Liver (tissue), 3 donors: Measurements from ENCODE around the gene FAP.

Experiments used
- CTCF ChIP-seq: fragments of 150-350 bp; IDR thresholded peaks from 2 replicates; pipeline ENCODE4 v1.5.1; 2017; ENCODE audit warnings: improper control_type of control experiment, low read depth, low read length; ENCODE audit not compliant: missing input control
- GABPA ChIP-seq, 2 donors: IDR thresholded peaks in 1 of 2; conservative IDR thresholded peaks in 1 of 2; 2 replicates each; pipeline ENCODE4 v1.6.1; 2016; ENCODE audit warnings: antibody characterized with exemption in 2 of 2, mild to moderate bottlenecking in 1 of 2, moderate library complexity in 1 of 2
- REST ChIP-seq: IDR thresholded peaks from 2 replicates; pipeline ENCODE4 v1.6.1; 2016; ENCODE audit warnings: antibody characterized with exemption, mild to moderate bottlenecking
- donor health status: healthy.
- donor health status: healthy.

- TF ChIP-seq GABPA (IDR thresholded peaks at IDR 0.05 in 1 of 2, conservative IDR thresholded peaks at IDR 0.05 in 1 of 2) (no peak), CTCF (no peak), REST (no peak)
Observed at GRCh38 chr2:162166745-162167144, 76.5 kb downstream of the FAP start.
